Stomach (tissue), 4 donors: ENCODE data around the gene SFXN1.

Experiments
- EP300 ChIP-seq: sonication (generic); formaldehyde crosslinking; IDR thresholded peaks from one replicate; pipeline ENCODE4 v1.6.1; 2017; ENCODE audit warnings: antibody characterized with exemption
- POLR2A ChIP-seq, 4 donors: fragments of 450-650 bp; IDR thresholded peaks; one replicate each; pipeline ENCODE4 v1.6.1; 2016; ENCODE audit warnings: antibody characterized with exemption in 4 of 4, control low read depth in 2 of 4, mild to moderate bottlenecking in 1 of 4, moderate library complexity in 1 of 4
- TF ChIP-seq, protein P1 (sequence below), 7 experiments: fragments of 450-650 bp in 4 of 7; fragments of 200-600 bp in 3 of 7; sonication (generic) in 3 of 7; IDR thresholded peaks; one replicate each; pipeline ENCODE4 v1.5.1; 2016 to 2019; ENCODE audit warnings: antibody characterized with exemption in 7 of 7, control low read depth in 2 of 7, mild to moderate bottlenecking in 1 of 7

DNA sequence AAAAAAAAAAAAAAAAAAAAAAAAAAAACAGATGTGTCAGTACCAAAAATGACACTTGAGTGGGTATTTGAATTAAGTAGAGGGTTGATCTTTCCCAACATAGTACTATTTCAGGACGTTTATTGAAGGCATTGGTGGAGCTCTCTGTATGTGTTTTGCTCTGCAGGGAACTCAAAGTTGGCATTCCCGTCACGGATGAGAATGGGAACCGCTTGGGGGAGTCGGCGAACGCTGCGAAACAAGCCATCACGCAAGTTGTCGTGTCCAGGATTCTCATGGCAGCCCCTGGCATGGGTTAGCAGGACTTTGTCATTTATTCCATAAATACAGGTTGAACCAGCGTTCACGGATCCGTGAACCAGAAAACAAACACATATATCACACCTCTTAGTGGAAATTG lies 34.9 kb downstream of the SFXN1 start:
- TF ChIP-seq, protein P1, sequence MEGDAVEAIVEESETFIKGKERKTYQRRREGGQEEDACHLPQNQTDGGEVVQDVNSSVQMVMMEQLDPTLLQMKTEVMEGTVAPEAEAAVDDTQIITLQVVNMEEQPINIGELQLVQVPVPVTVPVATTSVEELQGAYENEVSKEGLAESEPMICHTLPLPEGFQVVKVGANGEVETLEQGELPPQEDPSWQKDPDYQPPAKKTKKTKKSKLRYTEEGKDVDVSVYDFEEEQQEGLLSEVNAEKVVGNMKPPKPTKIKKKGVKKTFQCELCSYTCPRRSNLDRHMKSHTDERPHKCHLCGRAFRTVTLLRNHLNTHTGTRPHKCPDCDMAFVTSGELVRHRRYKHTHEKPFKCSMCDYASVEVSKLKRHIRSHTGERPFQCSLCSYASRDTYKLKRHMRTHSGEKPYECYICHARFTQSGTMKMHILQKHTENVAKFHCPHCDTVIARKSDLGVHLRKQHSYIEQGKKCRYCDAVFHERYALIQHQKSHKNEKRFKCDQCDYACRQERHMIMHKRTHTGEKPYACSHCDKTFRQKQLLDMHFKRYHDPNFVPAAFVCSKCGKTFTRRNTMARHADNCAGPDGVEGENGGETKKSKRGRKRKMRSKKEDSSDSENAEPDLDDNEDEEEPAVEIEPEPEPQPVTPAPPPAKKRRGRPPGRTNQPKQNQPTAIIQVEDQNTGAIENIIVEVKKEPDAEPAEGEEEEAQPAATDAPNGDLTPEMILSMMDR (IDR thresholded peaks at IDR 0.05): no peak
- TF ChIP-seq POLR2A (IDR thresholded peaks at IDR 0.05) (no peak), EP300 (no peak)
